ENCODE results near the gene ZFP30. TPM values are rescaled to one million over a fixed set of nuclear protein-coding genes. Genes with fewer than 3 reads are reported as not detected.

The ZFP30 gene
- total and polyA plus RNA-seq, 2 of the 13 experiments (the other 11 are each of a cell fraction or from before 2014, with no cell fraction given) = 3.4 to 19.2 TPM

DNA sequence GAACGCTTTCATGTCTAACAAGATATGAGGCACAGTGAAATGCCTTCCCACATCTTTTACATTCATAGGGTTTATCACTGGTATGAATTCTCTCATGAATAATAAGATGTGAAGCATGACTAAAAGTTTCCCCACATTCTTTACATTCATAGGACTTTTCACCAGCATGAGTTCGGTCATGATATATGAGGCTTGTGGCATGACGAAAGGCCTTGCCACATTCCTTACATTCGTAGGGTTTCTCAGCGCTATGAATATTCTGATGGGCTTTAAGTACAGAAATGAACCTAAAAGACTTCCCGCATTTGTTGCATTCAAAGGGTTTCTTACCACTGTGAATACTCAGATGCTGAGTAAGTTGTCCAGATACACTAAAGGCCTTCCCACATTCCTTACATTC lies 43.0 kb upstream of the ZFP30 start:
- BruUV-seq (replicated peaks) = no TSS peak
- 95% methylated on average over 6 of the region's 6 CpGs for WGBS (ENCODE audit: low lambda C conversion rate)

More for the DNA sequence above, 43.0 kb upstream of the ZFP30 start:
- H3K4me3 ChIP-seq (replicated peaks in 1 of 3; ENCODE audit: insufficient read depth in 1 of 3, low read depth in 2 of 3, low read length in 3 of 3) = no peak overlapping the region
- H3K79me2 ChIP-seq (ENCODE audit: insufficient read depth, low read length) = no peaks in the 10 kb centered on the region
- no peaks in the 10 kb centered on the region for H3K9me3 ChIP-seq (ENCODE audit: low read length)
- no peak overlapping the region for H3K4me2 ChIP-seq (ENCODE audit: low read depth, low read length)
- POLR2A ChIA-PET = no interaction called here
- TF ChIP-seq ASH2L (IDR thresholded peaks at IDR 0.05; ENCODE audit: insufficient read length, low read depth, low read length) = no peak
- no peak for TF ChIP-seq SAP130 (CRISPR knock-in tag; IDR thresholded peaks at IDR 0.05; ENCODE audit: low read depth)
- no peak for TF ChIP-seq ZNF605 (CRISPR knock-in tag; IDR thresholded peaks at IDR 0.05)
- TF ChIP-seq SRSF4 (IDR thresholded peaks at IDR 0.05; ENCODE audit: low read depth, low read length, poor library complexity, severe bottlenecking) = no peak
- TF ChIP-seq ZNF792 (CRISPR knock-in tag; IDR thresholded peaks at IDR 0.05) = no peak
- no peak for TF ChIP-seq SMAD3 (CRISPR knock-in tag; IDR thresholded peaks at IDR 0.05)
- TF ChIP-seq, protein P1, sequence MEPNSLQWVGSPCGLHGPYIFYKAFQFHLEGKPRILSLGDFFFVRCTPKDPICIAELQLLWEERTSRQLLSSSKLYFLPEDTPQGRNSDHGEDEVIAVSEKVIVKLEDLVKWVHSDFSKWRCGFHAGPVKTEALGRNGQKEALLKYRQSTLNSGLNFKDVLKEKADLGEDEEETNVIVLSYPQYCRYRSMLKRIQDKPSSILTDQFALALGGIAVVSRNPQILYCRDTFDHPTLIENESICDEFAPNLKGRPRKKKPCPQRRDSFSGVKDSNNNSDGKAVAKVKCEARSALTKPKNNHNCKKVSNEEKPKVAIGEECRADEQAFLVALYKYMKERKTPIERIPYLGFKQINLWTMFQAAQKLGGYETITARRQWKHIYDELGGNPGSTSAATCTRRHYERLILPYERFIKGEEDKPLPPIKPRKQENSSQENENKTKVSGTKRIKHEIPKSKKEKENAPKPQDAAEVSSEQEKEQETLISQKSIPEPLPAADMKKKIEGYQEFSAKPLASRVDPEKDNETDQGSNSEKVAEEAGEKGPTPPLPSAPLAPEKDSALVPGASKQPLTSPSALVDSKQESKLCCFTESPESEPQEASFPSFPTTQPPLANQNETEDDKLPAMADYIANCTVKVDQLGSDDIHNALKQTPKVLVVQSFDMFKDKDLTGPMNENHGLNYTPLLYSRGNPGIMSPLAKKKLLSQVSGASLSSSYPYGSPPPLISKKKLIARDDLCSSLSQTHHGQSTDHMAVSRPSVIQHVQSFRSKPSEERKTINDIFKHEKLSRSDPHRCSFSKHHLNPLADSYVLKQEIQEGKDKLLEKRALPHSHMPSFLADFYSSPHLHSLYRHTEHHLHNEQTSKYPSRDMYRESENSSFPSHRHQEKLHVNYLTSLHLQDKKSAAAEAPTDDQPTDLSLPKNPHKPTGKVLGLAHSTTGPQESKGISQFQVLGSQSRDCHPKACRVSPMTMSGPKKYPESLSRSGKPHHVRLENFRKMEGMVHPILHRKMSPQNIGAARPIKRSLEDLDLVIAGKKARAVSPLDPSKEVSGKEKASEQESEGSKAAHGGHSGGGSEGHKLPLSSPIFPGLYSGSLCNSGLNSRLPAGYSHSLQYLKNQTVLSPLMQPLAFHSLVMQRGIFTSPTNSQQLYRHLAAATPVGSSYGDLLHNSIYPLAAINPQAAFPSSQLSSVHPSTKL (CRISPR knock-in tag; IDR thresholded peaks at IDR 0.05) = no peak
- no peak for TF ChIP-seq ZSCAN21 (CRISPR knock-in tag; IDR thresholded peaks at IDR 0.05; ENCODE audit: borderline replicate concordance)
- TF ChIP-seq CHD2 (IDR thresholded peaks at IDR 0.05; ENCODE audit: low read depth, low read length) = no peak
- TF ChIP-seq, protein P2, sequence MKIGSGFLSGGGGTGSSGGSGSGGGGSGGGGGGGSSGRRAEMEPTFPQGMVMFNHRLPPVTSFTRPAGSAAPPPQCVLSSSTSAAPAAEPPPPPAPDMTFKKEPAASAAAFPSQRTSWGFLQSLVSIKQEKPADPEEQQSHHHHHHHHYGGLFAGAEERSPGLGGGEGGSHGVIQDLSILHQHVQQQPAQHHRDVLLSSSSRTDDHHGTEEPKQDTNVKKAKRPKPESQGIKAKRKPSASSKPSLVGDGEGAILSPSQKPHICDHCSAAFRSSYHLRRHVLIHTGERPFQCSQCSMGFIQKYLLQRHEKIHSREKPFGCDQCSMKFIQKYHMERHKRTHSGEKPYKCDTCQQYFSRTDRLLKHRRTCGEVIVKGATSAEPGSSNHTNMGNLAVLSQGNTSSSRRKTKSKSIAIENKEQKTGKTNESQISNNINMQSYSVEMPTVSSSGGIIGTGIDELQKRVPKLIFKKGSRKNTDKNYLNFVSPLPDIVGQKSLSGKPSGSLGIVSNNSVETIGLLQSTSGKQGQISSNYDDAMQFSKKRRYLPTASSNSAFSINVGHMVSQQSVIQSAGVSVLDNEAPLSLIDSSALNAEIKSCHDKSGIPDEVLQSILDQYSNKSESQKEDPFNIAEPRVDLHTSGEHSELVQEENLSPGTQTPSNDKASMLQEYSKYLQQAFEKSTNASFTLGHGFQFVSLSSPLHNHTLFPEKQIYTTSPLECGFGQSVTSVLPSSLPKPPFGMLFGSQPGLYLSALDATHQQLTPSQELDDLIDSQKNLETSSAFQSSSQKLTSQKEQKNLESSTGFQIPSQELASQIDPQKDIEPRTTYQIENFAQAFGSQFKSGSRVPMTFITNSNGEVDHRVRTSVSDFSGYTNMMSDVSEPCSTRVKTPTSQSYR (CRISPR knock-in tag; IDR thresholded peaks at IDR 0.05; ENCODE audit: borderline replicate concordance) = no peak
- TF ChIP-seq ZNF230 (CRISPR knock-in tag; IDR thresholded peaks at IDR 0.05) = no peak
- in situ Hi-C loops (cut with HindIII; ENCODE audit: extremely low pct_ligation_motif_present, low pct_unique_long_range_greater_than_20kb) = no loop called here
- H3K9ac ChIP-seq (ENCODE audit: insufficient read depth, low read depth, low read length) = no peak overlapping the region
- peaks cover 3% of the 10 kb centered on the region; the same call in 1 of the 2 replicates for H3K4me1 ChIP-seq (ENCODE audit: insufficient read depth, low read length)
- H3K27ac ChIP-seq (ENCODE audit: extremely low read length, insufficient read depth, low read length) = no peak overlapping the region
- CTCF ChIA-PET (ENCODE audit: low intra/inter-chr PET ratio, low total read pairs) = no interaction called here
- no peak for FAIRE-seq
- H4K20me1 ChIP-seq (ENCODE audit: insufficient read depth, low read length) = no peaks in the 10 kb centered on the region
- no peaks in the 10 kb centered on the region for H3K27me3 ChIP-seq (ENCODE audit: control insufficient read depth in 1 of 2, insufficient read depth in 2 of 2, low read length in 2 of 2)
- no peak for DNase-seq (ENCODE audit: low spot score)
- H3K36me3 ChIP-seq (replicated peaks in 1 of 2; ENCODE audit: control insufficient read depth in 1 of 2, insufficient read depth in 2 of 2, low read length in 2 of 2) = peaks cover 0 to 8% of the 10 kb centered on the region in 2 experiments; a peak in 3 of 5 replicates
- intact Hi-C loops (cut with micrococcal nuclease; ENCODE audit: unreplicated experiment) = loop anchor here (10.0 kb wide), 1 partner anchor 233 kb away; the partner anchor contains the start of genes ZNF569 and ZNF570
- no peak for ATAC-seq
- no peak overlapping the region for H2AFZ ChIP-seq (ENCODE audit: low read length)
